HG02588 (cell line): ENCODE data around the gene OTUD4.

Source experiments
- ATAC-seq: cut with Tn5 transposase; IDR thresholded peaks from one replicate; pipeline ENCODE4 v1.9.1; 2021; ENCODE audit warnings: mild to moderate bottlenecking, moderate library complexity; ENCODE audit not compliant: unreplicated experiment

Gene OTUD4

GRCh38 chr4:145131848-145132247 lies 48.5 kb downstream of the OTUD4 start:
- no peak for ATAC-seq

DNA sequence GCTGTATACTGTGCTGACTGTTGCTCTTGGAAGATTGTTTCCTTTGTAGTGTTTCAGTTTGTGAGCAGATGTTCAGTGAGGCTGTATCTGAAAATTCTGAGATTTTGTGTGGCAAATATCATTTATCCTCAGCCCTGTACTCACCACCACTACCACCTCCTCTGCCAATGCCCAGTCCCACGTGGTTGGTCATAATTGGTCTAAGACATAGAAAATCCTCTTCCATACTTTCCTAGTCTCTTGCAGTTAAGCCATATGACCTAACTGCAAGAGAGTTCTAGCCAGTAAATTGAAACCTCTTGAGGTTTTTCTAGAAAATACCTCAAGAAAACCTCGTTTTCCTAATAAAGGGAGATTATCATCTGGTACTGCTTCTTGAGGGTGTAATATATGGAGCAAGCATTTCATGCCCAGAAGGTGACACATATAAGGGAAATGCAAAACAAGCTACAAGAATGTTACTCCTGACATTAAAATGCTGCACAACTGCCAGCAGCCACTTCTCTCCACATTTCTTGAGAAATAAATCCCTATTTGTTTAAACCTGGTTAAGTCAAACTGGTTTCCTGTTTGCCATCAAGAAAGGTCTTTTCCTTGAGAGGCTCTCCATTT lies 49.5 kb downstream of the OTUD4 start:
- no peak for ATAC-seq

- no peak for ATAC-seq
These were observed 50.3 kb downstream of the OTUD4 start for GRCh38 chr4:145130130-145130529.

GRCh38 chr4:145125396-145125795 lies 55.0 kb downstream of the OTUD4 start:
- ATAC-seq, result no peak

DNA sequence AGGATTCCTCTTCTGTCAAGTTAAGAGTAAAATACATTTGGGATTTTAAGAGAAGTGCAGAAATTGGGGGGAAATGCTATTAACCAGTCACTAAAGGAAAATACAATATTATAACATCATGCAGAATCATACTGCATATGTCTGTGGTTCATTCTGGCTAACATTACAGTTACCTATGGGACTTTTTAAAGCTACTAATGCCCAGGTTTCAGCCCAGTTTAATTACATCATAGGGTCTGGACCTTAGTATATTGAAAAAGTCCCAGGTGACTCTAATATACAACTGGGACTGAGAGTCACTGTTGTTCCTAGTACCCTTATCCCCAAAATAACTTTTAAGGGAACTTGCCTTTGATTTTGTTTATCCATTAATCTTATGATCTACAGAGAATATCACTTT lies 72.3 kb downstream of the OTUD4 start:
- ATAC-seq, result no peak

GRCh38 chr4:145107126-145107525 lies 73.3 kb downstream of the OTUD4 start:
- ATAC-seq, result no peak

DNA sequence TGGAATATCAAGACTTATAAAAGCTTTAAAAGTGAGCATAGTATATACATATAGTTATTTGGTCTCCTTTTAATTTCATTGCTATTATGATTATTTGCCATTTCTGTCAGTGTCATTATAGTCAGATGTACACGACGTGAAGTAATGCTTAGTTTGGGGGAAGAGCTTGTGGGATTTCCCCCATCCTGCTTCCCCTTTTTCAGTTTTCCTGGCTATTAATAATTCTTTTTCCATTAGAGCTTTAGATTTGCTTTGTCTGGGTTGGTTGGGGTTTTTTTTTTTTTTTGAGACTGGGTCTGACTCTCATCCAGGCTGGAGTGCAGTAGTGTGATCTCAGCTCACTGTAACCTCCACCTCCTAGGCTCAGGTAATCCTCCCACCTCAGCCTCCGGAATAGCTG lies 76.9 kb downstream of the OTUD4 start:
- ATAC-seq, result no peak

GRCh38 chr4:145102619-145103018 lies 77.8 kb downstream of the OTUD4 start:
- no peak for ATAC-seq

- no peak for ATAC-seq
These were observed 79.3 kb downstream of the OTUD4 start for GRCh38 chr4:145101091-145101490.

- no peak for ATAC-seq
These were observed 80.7 kb downstream of the OTUD4 start for GRCh38 chr4:145099653-145100052.

GRCh38 chr4:145098675-145099037 lies 81.7 kb downstream of the OTUD4 start:
- peak; percentile 18 for ATAC-seq

DNA sequence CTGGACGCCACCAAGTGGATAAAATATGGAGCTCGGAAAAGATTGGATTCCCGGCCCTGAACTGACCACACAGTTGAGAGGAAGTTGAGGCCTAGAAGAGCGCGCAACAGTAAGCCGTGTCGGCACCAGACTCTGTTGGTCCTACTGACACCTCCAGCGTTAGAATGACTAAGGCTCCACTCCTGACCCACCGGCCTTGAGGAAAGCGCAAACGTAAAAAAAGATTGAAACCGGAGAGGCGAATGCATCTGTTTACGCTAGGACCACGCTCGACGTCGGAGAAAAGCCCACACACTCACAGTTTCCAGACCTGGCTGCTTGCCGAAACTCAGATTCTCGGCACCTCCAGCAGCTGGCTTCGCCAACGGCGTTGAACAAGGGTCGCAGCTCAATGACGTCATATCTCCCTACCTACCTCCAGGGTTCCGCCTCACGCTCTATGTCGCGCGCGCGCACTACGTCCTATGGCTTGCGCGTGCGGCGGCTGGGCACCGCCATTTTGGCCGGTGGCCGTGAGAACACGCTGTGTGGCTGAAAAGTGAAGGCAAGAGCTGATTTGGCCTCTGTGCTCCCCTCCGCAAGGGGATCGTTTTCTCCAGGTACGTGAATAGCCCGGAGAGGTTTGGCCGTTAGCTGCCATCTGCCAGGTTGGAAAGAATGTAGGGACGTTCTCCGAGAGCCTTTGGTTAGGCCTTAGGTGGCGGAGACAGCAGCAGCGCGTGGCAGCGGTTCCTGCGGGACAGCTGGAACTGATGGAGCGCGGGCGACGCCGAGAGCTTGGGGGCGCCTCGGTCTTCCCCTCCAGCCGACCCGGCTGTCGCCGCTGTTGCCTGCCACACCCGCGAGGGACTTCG lies 82.3 kb downstream of the OTUD4 start, which contains the start of the genes ABCE1 and ANAPC10:
ABCE1 (plus strand) TSS at position 491 of the 854 bp plus-strand sequence. CDS start 6,102 bp downstream, outside the sequence.
ANAPC10 (minus strand) TSS at position 376 of the 854 bp plus-strand sequence. CDS start 2,097 bp downstream, outside the sequence.
- ATAC-seq, result peak; percentile 83

- peak; percentile 5 for ATAC-seq
These were observed 83.0 kb downstream of the OTUD4 start for GRCh38 chr4:145097331-145097820.

DNA sequence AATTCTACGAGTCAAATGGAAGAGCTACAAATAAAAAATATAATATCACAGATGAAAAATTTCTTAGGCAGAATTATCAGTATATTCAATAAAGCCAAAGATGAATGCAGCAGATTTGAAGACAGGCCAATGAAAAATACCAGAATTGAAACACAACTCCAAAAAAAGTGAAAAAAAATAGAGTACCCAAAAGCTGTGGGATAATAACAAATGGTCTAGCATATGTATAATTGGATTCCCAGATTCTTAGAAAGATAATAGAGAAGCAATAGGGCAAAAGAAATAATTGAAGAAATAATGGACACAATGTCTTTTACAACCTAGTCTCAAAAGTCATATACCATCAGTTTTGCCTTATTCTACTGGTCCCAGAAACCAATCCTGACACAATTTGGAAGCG lies 86.8 kb downstream of the OTUD4 start:
- ATAC-seq, result no peak

DNA sequence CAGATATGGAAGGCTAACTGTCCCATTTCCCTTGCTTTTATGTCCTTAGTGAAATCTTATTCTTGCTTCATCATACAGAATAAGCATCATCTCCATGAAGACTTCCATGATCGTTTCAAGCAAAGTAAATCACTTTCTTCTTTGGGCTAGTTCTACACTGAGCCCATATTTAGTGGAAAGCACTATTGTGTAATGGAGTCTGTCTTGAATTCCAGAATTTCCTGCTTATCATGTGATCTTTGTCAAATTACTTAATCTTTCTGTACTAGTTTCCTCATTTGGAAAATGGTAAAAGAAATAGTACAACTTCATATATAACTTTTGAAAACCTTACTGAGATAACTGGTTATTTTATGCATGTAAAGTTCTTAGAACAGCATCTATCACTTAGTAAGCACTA lies 90.0 kb downstream of the OTUD4 start:
- ATAC-seq, result no peak

DNA sequence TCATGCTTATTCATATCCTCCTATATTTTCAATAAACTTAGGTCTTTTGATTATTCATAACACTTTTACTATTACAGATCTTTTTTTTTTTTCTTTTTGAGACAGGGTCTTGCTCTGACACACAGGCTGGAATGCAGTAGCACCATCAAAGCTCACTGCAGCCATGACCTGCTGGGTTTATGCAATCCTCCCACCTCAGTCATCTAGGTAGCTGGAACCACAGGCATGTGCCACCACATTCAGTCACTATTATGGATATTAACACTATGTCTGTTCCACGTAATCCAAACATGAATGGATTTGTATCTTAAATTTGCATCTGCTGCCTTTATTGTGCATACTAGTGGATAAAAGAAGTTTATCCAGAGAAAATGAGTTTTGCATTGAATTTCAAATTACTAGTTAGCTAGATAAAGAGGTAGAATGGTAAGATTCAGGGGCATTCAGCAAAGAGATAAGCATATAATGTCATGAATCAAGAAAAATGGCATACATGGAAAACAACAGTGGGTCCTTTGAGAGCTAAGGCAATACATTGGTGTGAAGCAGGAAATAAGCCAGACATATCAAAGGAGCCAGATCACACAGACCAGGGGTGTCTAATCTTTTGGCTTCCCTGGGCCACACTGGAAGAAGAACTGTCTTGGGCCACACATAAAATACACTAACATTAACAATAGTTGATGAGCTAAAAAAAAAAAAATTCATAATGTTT lies 96.3 kb downstream of the OTUD4 start:
- ATAC-seq, result no peak
